ENCODE data around the gene RALGAPA2.

DNA sequence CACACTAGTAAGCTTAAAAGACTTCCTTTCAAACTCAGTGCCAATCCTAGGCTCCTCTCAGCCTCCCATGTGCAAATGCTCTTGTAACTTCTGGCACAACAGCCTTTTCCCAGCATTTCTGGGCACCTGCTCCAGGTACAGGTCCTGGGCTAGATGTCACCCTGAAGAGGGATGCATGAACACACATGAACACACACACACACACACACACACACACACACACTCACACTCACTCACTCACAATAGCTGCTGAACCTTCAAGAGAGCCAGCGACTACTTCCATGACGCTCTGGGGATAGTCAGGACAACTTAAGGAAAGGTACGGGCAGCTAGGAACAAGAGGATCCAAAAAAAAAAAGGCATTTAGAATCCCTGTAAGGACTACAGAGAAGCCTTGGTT lies 221.8 kb downstream of the RALGAPA2 start:
- TF ChIP-seq, protein P1, sequence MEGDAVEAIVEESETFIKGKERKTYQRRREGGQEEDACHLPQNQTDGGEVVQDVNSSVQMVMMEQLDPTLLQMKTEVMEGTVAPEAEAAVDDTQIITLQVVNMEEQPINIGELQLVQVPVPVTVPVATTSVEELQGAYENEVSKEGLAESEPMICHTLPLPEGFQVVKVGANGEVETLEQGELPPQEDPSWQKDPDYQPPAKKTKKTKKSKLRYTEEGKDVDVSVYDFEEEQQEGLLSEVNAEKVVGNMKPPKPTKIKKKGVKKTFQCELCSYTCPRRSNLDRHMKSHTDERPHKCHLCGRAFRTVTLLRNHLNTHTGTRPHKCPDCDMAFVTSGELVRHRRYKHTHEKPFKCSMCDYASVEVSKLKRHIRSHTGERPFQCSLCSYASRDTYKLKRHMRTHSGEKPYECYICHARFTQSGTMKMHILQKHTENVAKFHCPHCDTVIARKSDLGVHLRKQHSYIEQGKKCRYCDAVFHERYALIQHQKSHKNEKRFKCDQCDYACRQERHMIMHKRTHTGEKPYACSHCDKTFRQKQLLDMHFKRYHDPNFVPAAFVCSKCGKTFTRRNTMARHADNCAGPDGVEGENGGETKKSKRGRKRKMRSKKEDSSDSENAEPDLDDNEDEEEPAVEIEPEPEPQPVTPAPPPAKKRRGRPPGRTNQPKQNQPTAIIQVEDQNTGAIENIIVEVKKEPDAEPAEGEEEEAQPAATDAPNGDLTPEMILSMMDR (IDR thresholded peaks at IDR 0.05), result no peak
- TF ChIP-seq, protein P2, sequence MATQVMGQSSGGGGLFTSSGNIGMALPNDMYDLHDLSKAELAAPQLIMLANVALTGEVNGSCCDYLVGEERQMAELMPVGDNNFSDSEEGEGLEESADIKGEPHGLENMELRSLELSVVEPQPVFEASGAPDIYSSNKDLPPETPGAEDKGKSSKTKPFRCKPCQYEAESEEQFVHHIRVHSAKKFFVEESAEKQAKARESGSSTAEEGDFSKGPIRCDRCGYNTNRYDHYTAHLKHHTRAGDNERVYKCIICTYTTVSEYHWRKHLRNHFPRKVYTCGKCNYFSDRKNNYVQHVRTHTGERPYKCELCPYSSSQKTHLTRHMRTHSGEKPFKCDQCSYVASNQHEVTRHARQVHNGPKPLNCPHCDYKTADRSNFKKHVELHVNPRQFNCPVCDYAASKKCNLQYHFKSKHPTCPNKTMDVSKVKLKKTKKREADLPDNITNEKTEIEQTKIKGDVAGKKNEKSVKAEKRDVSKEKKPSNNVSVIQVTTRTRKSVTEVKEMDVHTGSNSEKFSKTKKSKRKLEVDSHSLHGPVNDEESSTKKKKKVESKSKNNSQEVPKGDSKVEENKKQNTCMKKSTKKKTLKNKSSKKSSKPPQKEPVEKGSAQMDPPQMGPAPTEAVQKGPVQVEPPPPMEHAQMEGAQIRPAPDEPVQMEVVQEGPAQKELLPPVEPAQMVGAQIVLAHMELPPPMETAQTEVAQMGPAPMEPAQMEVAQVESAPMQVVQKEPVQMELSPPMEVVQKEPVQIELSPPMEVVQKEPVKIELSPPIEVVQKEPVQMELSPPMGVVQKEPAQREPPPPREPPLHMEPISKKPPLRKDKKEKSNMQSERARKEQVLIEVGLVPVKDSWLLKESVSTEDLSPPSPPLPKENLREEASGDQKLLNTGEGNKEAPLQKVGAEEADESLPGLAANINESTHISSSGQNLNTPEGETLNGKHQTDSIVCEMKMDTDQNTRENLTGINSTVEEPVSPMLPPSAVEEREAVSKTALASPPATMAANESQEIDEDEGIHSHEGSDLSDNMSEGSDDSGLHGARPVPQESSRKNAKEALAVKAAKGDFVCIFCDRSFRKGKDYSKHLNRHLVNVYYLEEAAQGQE (IDR thresholded peaks at IDR 0.05; ENCODE audit: low read depth, low read length), result no peak
- TF ChIP-seq, protein P3, sequence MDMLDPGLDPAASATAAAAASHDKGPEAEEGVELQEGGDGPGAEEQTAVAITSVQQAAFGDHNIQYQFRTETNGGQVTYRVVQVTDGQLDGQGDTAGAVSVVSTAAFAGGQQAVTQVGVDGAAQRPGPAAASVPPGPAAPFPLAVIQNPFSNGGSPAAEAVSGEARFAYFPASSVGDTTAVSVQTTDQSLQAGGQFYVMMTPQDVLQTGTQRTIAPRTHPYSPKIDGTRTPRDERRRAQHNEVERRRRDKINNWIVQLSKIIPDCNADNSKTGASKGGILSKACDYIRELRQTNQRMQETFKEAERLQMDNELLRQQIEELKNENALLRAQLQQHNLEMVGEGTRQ (IDR thresholded peaks at IDR 0.05; ENCODE audit: borderline replicate concordance, low read depth, low read length), result no peak
- no peak for TF ChIP-seq FOXM1 (IDR thresholded peaks at IDR 0.05; ENCODE audit: low read depth)
